A673 (cell line): ENCODE measurements around the gene CARHSP1.

Experiments used
- EZH2 ChIP-seq: fragments of 200-600 bp; sonication (generic); IDR thresholded peaks from 2 replicates; pipeline ENCODE4 v1.6.1; 2017; ENCODE audit warnings: borderline replicate concordance, low read depth, mild to moderate bottlenecking, mixed read lengths, antibody characterized with exemption, low read length; ENCODE audit not compliant: poor library complexity, severe bottlenecking
- TF ChIP-seq, protein P1 (sequence below): fragments of 300-800, 200-600 bp; sonication (generic); conservative IDR thresholded peaks from 2 replicates; pipeline ENCODE4 v1.5.1; 2017; ENCODE audit warnings: low read depth, mild to moderate bottlenecking, antibody characterized with exemption, low read length, moderate library complexity, mixed read lengths

GRCh38 chr16:8859913-8860881 is 8.6 kb downstream of the CARHSP1 start:
- TF ChIP-seq, protein P1, sequence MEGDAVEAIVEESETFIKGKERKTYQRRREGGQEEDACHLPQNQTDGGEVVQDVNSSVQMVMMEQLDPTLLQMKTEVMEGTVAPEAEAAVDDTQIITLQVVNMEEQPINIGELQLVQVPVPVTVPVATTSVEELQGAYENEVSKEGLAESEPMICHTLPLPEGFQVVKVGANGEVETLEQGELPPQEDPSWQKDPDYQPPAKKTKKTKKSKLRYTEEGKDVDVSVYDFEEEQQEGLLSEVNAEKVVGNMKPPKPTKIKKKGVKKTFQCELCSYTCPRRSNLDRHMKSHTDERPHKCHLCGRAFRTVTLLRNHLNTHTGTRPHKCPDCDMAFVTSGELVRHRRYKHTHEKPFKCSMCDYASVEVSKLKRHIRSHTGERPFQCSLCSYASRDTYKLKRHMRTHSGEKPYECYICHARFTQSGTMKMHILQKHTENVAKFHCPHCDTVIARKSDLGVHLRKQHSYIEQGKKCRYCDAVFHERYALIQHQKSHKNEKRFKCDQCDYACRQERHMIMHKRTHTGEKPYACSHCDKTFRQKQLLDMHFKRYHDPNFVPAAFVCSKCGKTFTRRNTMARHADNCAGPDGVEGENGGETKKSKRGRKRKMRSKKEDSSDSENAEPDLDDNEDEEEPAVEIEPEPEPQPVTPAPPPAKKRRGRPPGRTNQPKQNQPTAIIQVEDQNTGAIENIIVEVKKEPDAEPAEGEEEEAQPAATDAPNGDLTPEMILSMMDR, result no peak
- no peak for TF ChIP-seq EZH2
